ENCODE measurements around the gene PEA15.
A peak's percentile ranks its signal among the peaks of the same experiment; 100 is the strongest.

PEA15 gene

GRCh38 chr1:160179336-160179735 is 25.8 kb upstream of the PEA15 start:
- no peak for DNase-seq (ENCODE audit: low read depth, low spot score)

GRCh38 chr1:160186246-160186645 is 18.9 kb upstream of the PEA15 start:
- DNase-seq (ENCODE audit: low read depth, low spot score), result no peak

GRCh38 chr1:160186729-160187128 is 18.5 kb upstream of the PEA15 start:
- DNase-seq (ENCODE audit: low read depth, low spot score), result no peak

GRCh38 chr1:160187407-160187806 is 17.8 kb upstream of the PEA15 start:
- DNase-seq (ENCODE audit: low read depth, low spot score), result no peak

GRCh38 chr1:160188341-160188740 is 16.8 kb upstream of the PEA15 start:
- no peak for DNase-seq (ENCODE audit: low read depth, low spot score)

- DNase-seq (ENCODE audit: low read depth, low spot score), result no peak
Measured at GRCh38 chr1:160189649-160190625, 15.2 kb upstream of the PEA15 start, which contains the start of gene CASQ1. TSS of gene CASQ1 (plus strand) at chr1:160190575. CDS start at chr1:160190752, 177 bp downstream.

- DNase-seq (ENCODE audit: low read depth, low spot score), result no peak
Measured at GRCh38 chr1:160191756-160192155, 13.4 kb upstream of the PEA15 start.

GRCh38 chr1:160192234-160192633 is 12.9 kb upstream of the PEA15 start:
- DNase-seq (ENCODE audit: low read depth, low spot score), result no peak

GRCh38 chr1:160193091-160193819 is 11.9 kb upstream of the PEA15 start:
- DNase-seq (ENCODE audit: low read depth, low spot score), result peak; percentile 75

- no peak for DNase-seq (ENCODE audit: low read depth, low spot score)
Measured at GRCh38 chr1:160193832-160194736, 11.1 kb upstream of the PEA15 start.

GRCh38 chr1:160194737-160195059 is 10.5 kb upstream of the PEA15 start:
- DNase-seq (ENCODE audit: low read depth, low spot score), result no peak

GRCh38 chr1:160196143-160196542 is 9.0 kb upstream of the PEA15 start:
- no peak for DNase-seq (ENCODE audit: low read depth, low spot score)

GRCh38 chr1:160197231-160197630 is 8.0 kb upstream of the PEA15 start:
- no peak for DNase-seq (ENCODE audit: low read depth, low spot score)

- DNase-seq (ENCODE audit: low read depth, low spot score), result no peak
Measured at GRCh38 chr1:160200786-160201185, 4.4 kb upstream of the PEA15 start.

- DNase-seq (ENCODE audit: low read depth, low spot score), result no peak
Measured at GRCh38 chr1:160204526-160205241, 500 bp upstream of the PEA15 start.

GRCh38 chr1:160206036-160206389 is 829 bp downstream of the PEA15 start:
- no peak for DNase-seq (ENCODE audit: low read depth, low spot score)

GRCh38 chr1:160206421-160207117 is 1.4 kb downstream of the PEA15 start:
- DNase-seq (ENCODE audit: low read depth, low spot score), result no peak

- DNase-seq (ENCODE audit: low read depth, low spot score), result no peak
Measured at GRCh38 chr1:160207118-160207650, 2.0 kb downstream of the PEA15 start.

GRCh38 chr1:160207771-160208556 is 2.8 kb downstream of the PEA15 start:
- DNase-seq (ENCODE audit: low read depth, low spot score), result no peak
